Right ventricle myocardium superior (tissue), 1 donor: ENCODE results near the gene MRPL48. TPM values are rescaled to one million over a fixed set of nuclear protein-coding genes. Genes with fewer than 3 reads are reported as not detected.

Source experiments
- ATAC-seq: fragments of 200-7000 bp; cut with Tn5 transposase; one replicate; pipeline ENCODE4 v1.9.1; 2020; ENCODE audit warnings: mild to moderate bottlenecking; ENCODE audit not compliant: poor library complexity
- DNase-seq: peaks from one replicate; pipeline ENCODE4 v3.0.0-alpha.2; 2020
- intact Hi-C: fragments of 100-400 bp; cut with DNase I; formaldehyde crosslinking; loops from one replicate; pipeline ENCODE4 v1.11.2; 2022
- total RNA-seq: library from RNA; stranded (reverse); fragmentation: NEBNext Ultra II Directional; extraction: Animal tissue kit (Norgen Biotek cat#: 25700); gene quantifications from one replicate; pipeline ENCODE4 v1.2.1, GENCODE V29; 2021
- donor health status: DM: no; HTN: yes; CAD: no; lungs with severe emphysema.

MRPL48 gene
- total RNA-seq, 1 donor from 2014 or later = 45.4 TPM

GRCh38 chr11:73812234-73812633, 24.6 kb downstream of the MRPL48 start:
- ATAC-seq = no peak
- DNase-seq = no peak
- intact Hi-C loops = no loop called here

GRCh38 chr11:73814812-73815211, 27.1 kb downstream of the MRPL48 start:
- ATAC-seq (no peak), DNase-seq (no peak)
- intact Hi-C loops = no loop called here

GRCh38 chr11:73818846-73819245, 31.2 kb downstream of the MRPL48 start:
- no peak for DNase-seq
- intact Hi-C loops = no loop called here
- ATAC-seq = no peak

- DNase-seq (no peak), ATAC-seq (no peak)
- intact Hi-C loops = no loop called here
Measured at GRCh38 chr11:73830261-73830660, 42.6 kb downstream of the MRPL48 start.

- ATAC-seq (no peak), DNase-seq (no peak)
- intact Hi-C loops = no loop called here
Measured at GRCh38 chr11:73833067-73833466, 45.4 kb downstream of the MRPL48 start.

GRCh38 chr11:73838443-73839122, 50.9 kb downstream of the MRPL48 start:
- intact Hi-C loops = no loop called here
- peak; percentile 62 for ATAC-seq
- DNase-seq = no peak

- no peak for DNase-seq
- ATAC-seq = peak; percentile 57
- intact Hi-C loops = no loop called here
Measured at GRCh38 chr11:73839123-73839457, 51.4 kb downstream of the MRPL48 start.

GRCh38 chr11:73851046-73851764, 63.5 kb downstream of the MRPL48 start:
- no peak for DNase-seq
- peak; percentile 86 for ATAC-seq
- intact Hi-C loops = no loop called here

- DNase-seq = no peak
- intact Hi-C loops = no loop called here
Measured at GRCh38 chr11:73852049-73852448, 64.4 kb downstream of the MRPL48 start.

GRCh38 chr11:73854680-73855079, 67.0 kb downstream of the MRPL48 start:
- ATAC-seq (no peak), DNase-seq (no peak)
- intact Hi-C loops = no loop called here

More at GRCh38 chr11:73852049-73852448, 64.4 kb downstream of the MRPL48 start:
- peak; percentile 59 for ATAC-seq

GRCh38 chr11:73856031-73856567, 68.4 kb downstream of the MRPL48 start:
- peak; percentile 35 for ATAC-seq
- intact Hi-C loops = no loop called here
- DNase-seq = no peak

- DNase-seq (no peak), ATAC-seq (no peak)
- intact Hi-C loops = no loop called here
Measured at GRCh38 chr11:73859671-73860070, 72.0 kb downstream of the MRPL48 start.

GRCh38 chr11:73860202-73860601, 72.5 kb downstream of the MRPL48 start:
- ATAC-seq = no peak
- intact Hi-C loops = no loop called here
- no peak for DNase-seq

GRCh38 chr11:73862986-73863385, 75.3 kb downstream of the MRPL48 start:
- intact Hi-C loops = no loop called here
- DNase-seq = no peak
- no peak for ATAC-seq

- ATAC-seq = no peak
- intact Hi-C loops = no loop called here
- DNase-seq = no peak
Measured at GRCh38 chr11:73866095-73866579, 78.5 kb downstream of the MRPL48 start.

GRCh38 chr11:73866586-73866996, 78.9 kb downstream of the MRPL48 start:
- ATAC-seq (peak; percentile 54), DNase-seq (no peak)
- intact Hi-C loops = no loop called here

- intact Hi-C loops = no loop called here
Measured at GRCh38 chr11:73869332-73869949, 81.8 kb downstream of the MRPL48 start.

GRCh38 chr11:73870261-73870660, 82.6 kb downstream of the MRPL48 start:
- no peak for DNase-seq
- no peak for ATAC-seq
- intact Hi-C loops = no loop called here

More at GRCh38 chr11:73869332-73869949, 81.8 kb downstream of the MRPL48 start:
- ATAC-seq (peak; percentile 38), DNase-seq (no peak)

- intact Hi-C loops = no loop called here
- ATAC-seq = no peak
- no peak for DNase-seq
Measured at GRCh38 chr11:73872749-73873357, 85.2 kb downstream of the MRPL48 start.
